Liver (tissue), 9 donors: ENCODE measurements around the gene AATK. TPM values are rescaled to one million over a fixed set of nuclear protein-coding genes. Genes with fewer than 3 reads are reported as not detected.

Experiments used
- DNase-seq: peaks from one replicate; pipeline ENCODE4 v3.0.0-alpha.2; 2017; ENCODE audit warnings: low spot score
- H3K27ac ChIP-seq, 2 donors: one replicate each; pipeline ENCODE4 v1.7.0; 2013; ENCODE audit warnings: inconsistent platforms in 2 of 2, low read length in 2 of 2, control low read depth in 1 of 2, low read depth in 1 of 2, mild to moderate bottlenecking in 1 of 2
- H3K27me3 ChIP-seq, 4 donors: one replicate each; pipeline versions ENCODE4 v1.6.1 to v1.7.0; 2013; ENCODE audit warnings: low read length in 3 of 4, inconsistent platforms in 1 of 4, mild to moderate bottlenecking in 1 of 4, moderate library complexity in 1 of 4; ENCODE audit not compliant: control insufficient read depth in 4 of 4, insufficient read depth in 4 of 4
- H3K36me3 ChIP-seq, 4 donors: one replicate each; pipeline versions ENCODE4 v1.6.1 to v1.7.0; 2013; ENCODE audit warnings: low read length in 3 of 4, mild to moderate bottlenecking in 3 of 4, low read depth in 1 of 4, moderate library complexity in 1 of 4; ENCODE audit not compliant: control insufficient read depth in 4 of 4, insufficient read depth in 3 of 4
- H3K4me1 ChIP-seq, 4 donors: one replicate each; pipeline versions ENCODE4 v1.6.1 to v1.7.0; 2013; ENCODE audit warnings: low read length in 3 of 4, mild to moderate bottlenecking in 3 of 4, moderate library complexity in 1 of 4; ENCODE audit not compliant: control insufficient read depth in 4 of 4, insufficient read depth in 4 of 4
- H3K4me3 ChIP-seq, 3 donors: one replicate each; pipeline versions ENCODE4 v1.6.1 to v1.7.0; 2013; ENCODE audit warnings: low read length in 3 of 3, control low read depth in 1 of 3, low read depth in 1 of 3, mild to moderate bottlenecking in 1 of 3
- H3K9ac ChIP-seq, 2 donors: one replicate each; pipeline ENCODE4 v1.7.0; 2013; ENCODE audit warnings: low read length in 2 of 2, mild to moderate bottlenecking in 2 of 2, moderate library complexity in 2 of 2, control low read depth in 1 of 2, low read depth in 1 of 2
- H3K9me3 ChIP-seq, 4 donors: one replicate each; pipeline versions ENCODE4 v1.6.1 to v1.7.0; 2013; ENCODE audit warnings: low read length in 3 of 4; ENCODE audit not compliant: control insufficient read depth in 4 of 4
- ATF3 ChIP-seq: IDR thresholded peaks from 2 replicates; pipeline ENCODE4 v1.6.1; 2016; ENCODE audit warnings: antibody characterized with exemption
- CTCF ChIP-seq: fragments of 150-350 bp; IDR thresholded peaks from 2 replicates; pipeline ENCODE4 v1.5.1; 2017; ENCODE audit warnings: improper control_type of control experiment, low read depth, low read length; ENCODE audit not compliant: missing input control
- EGR1 ChIP-seq, 2 donors: IDR thresholded peaks; 2 replicates each; pipeline ENCODE4 v1.6.1; 2016 to 2018; ENCODE audit warnings: antibody characterized with exemption in 2 of 2, low read depth in 2 of 2
- FOXA2 ChIP-seq: IDR thresholded peaks from 2 replicates; pipeline ENCODE4 v1.6.1; 2016; ENCODE audit warnings: antibody characterized with exemption
- GABPA ChIP-seq, 2 donors: IDR thresholded peaks in 1 of 2; conservative IDR thresholded peaks in 1 of 2; 2 replicates each; pipeline ENCODE4 v1.6.1; 2016; ENCODE audit warnings: antibody characterized with exemption in 2 of 2, mild to moderate bottlenecking in 1 of 2, moderate library complexity in 1 of 2
- HNF4A ChIP-seq, 2 donors: conservative IDR thresholded peaks; 2 replicates each; pipeline ENCODE4 v1.6.1; 2016; ENCODE audit warnings: antibody characterized with exemption in 2 of 2, mild to moderate bottlenecking in 2 of 2
- HNF4G ChIP-seq: IDR thresholded peaks from 2 replicates; pipeline ENCODE4 v1.6.1; 2016; ENCODE audit warnings: antibody characterized with exemption
- MAX ChIP-seq: IDR thresholded peaks from 2 replicates; pipeline ENCODE4 v1.6.1; 2016; ENCODE audit warnings: antibody characterized with exemption
- NR2F2 ChIP-seq: IDR thresholded peaks from 2 replicates; pipeline ENCODE4 v1.6.1; 2016; ENCODE audit warnings: antibody characterized with exemption
- RAD21 ChIP-seq, 2 donors: IDR thresholded peaks; 2 replicates each; pipeline ENCODE4 v1.6.1; 2016; ENCODE audit warnings: antibody characterized with exemption in 2 of 2, mild to moderate bottlenecking in 2 of 2
- REST ChIP-seq: IDR thresholded peaks from 2 replicates; pipeline ENCODE4 v1.6.1; 2016; ENCODE audit warnings: antibody characterized with exemption, mild to moderate bottlenecking
- RXRA ChIP-seq, 2 donors: IDR thresholded peaks; 2 replicates each; pipeline ENCODE4 v1.6.1; 2017 to 2018; ENCODE audit warnings: antibody characterized with exemption in 2 of 2, mild to moderate bottlenecking in 1 of 2
- SP1 ChIP-seq: IDR thresholded peaks from 2 replicates; pipeline ENCODE4 v1.6.1; 2018; ENCODE audit warnings: antibody characterized with exemption, mild to moderate bottlenecking
- TAF1 ChIP-seq: conservative IDR thresholded peaks from 2 replicates; pipeline ENCODE4 v1.6.1; 2016; ENCODE audit warnings: antibody characterized with exemption, mild to moderate bottlenecking
- YY1 ChIP-seq: IDR thresholded peaks from 2 replicates; pipeline ENCODE4 v1.6.1; 2016; ENCODE audit warnings: antibody characterized with exemption, mild to moderate bottlenecking
- ZBTB33 ChIP-seq: IDR thresholded peaks from 2 replicates; pipeline ENCODE4 v1.6.1; 2016; ENCODE audit warnings: antibody characterized with exemption
- WGBS: extraction: QIAGEN DNeasy Blood & Tissue Kit; methylation state at CpG from one replicate; pipeline ENCODE4 v1.1.7; 2013; 5-methylcytosine and 5-hydroxymethylcytosine counted together
- polyA plus RNA-seq, 2 donors: library from polyadenylated mRNA; stranded (reverse) in 1 of 2; unstranded in 1 of 2; fragments of 200-250 nt in 1 of 2; fragments of >200 nt in 1 of 2; fragmentation: Nextera tagmentation in 1 of 2; extraction: Ambion mirVana in 1 of 2; gene quantifications; one replicate each; pipeline versions ENCODE4 v1.2.1 to v1.2.3, GENCODE V29; 2013 to 2015
- total RNA-seq, 2 donors: library from RNA; depleted of rRNA; stranded (reverse); fragments of >200 nt; gene quantifications; one replicate each; pipeline ENCODE4 v1.2.3, GENCODE V29; 2014
- donor health status: healthy.
- donor health status: healthy.
- donor health status: healthy.
- donor health status: healthy.
- donor health status: healthy.

AATK gene
- total and polyA plus RNA-seq, 4 donors, result 0.24 to 2.3 (median 0.62) TPM

- peak; percentile 100 for TF ChIP-seq MAX
- TF ChIP-seq GABPA (IDR thresholded peaks at IDR 0.05 in 1 of 2, conservative IDR thresholded peaks at IDR 0.05 in 1 of 2), result no peak
- TF ChIP-seq SP1, result peak; percentile 41
- peak; percentile 61 for TF ChIP-seq NR2F2
- TF ChIP-seq YY1, result peak; percentile 86
- TF ChIP-seq REST, result peak; percentile 47
- no peak for TF ChIP-seq FOXA2
- TF ChIP-seq CTCF, result no peak
- peak; percentile 44 to 76 for TF ChIP-seq HNF4A (conservative IDR thresholded peaks at IDR 0.05)
- TF ChIP-seq RAD21 (IDR thresholded peaks at IDR 0.05), result peak in 1 of 2 donors; percentile 42
- peak; percentile 13 to 69 for TF ChIP-seq RXRA (IDR thresholded peaks at IDR 0.05)
- no peak for TF ChIP-seq ZBTB33
- H3K9ac ChIP-seq, result peak overlapping the region in 1 of 2 donors; percentile 56
- H3K9me3 ChIP-seq, result no peaks in the 10 kb centered on the region
- peak overlapping the region; percentile 92 to 98 for H3K27ac ChIP-seq
- 48% methylated on average over 26 of the region's 26 CpGs for WGBS
- H3K27me3 ChIP-seq, result no peaks in the 10 kb centered on the region
- DNase-seq, result no peak
- peaks cover 22 to 57% (median 38%) of the 10 kb centered on the region in 4 donors for H3K4me1 ChIP-seq
- peaks cover 8 to 25% (median 15%) of the 10 kb centered on the region in 4 donors for H3K36me3 ChIP-seq
- H3K4me3 ChIP-seq, result peak overlapping the region in 1 of 3 donors; percentile 56
Observed at GRCh38 chr17:81084680-81085419, 81.2 kb downstream of the AATK start.

- no peaks in the 10 kb centered on the region for H3K9me3 ChIP-seq
- H3K27me3 ChIP-seq, result no peaks in the 10 kb centered on the region
- peak overlapping the region; percentile 92 to 98 for H3K27ac ChIP-seq
- DNase-seq, result peak; percentile 72
- peaks cover 8 to 20% (median 14%) of the 10 kb centered on the region in 4 donors for H3K36me3 ChIP-seq
- H3K4me3 ChIP-seq, result peak overlapping the region; percentile 52 to 66 (median 56)
- H3K9ac ChIP-seq, result peak overlapping the region; percentile 56 to 66
- peaks cover 22 to 60% (median 38%) of the 10 kb centered on the region in 4 donors for H3K4me1 ChIP-seq
- WGBS, result 32% methylated on average over 27 of the region's 27 CpGs
- TF ChIP-seq MAX (peak; percentile 89), ZBTB33 (no peak), GABPA (IDR thresholded peaks at IDR 0.05 in 1 of 2, conservative IDR thresholded peaks at IDR 0.05 in 1 of 2) (peak in 1 of 2 donors; percentile 85), EGR1 (IDR thresholded peaks at IDR 0.05; ENCODE audit: low read depth in 2 of 2) (peak in 1 of 2 donors; percentile 79), SP1 (peak; percentile 86), CTCF (no peak), ATF3 (no peak), HNF4G (no peak), TAF1 (no peak), FOXA2 (peak; percentile 51), YY1 (peak; percentile 95)
Observed at GRCh38 chr17:81083125-81083765, 82.8 kb downstream of the AATK start.
